Activated CD4-positive, alpha-beta T cell treated with anti-CD3 and anti-CD28 coated beads, Interleukin-2, amount 50 U/mL, for 24 hours (primary cell): ENCODE data around the gene TBC1D21.

Source experiments
- DNase-seq, 2 donors: peaks; one replicate each; pipeline ENCODE4 v3.0.0-alpha.2; 2020; ENCODE audit warnings: low read depth in 1 of 2, low spot score in 1 of 2

TBC1D21 gene

GRCh38 chr15:73888224-73889041 lies 15.1 kb downstream of the TBC1D21 start:
- DNase-seq: no peak

GRCh38 chr15:73889053-73889761 lies 15.8 kb downstream of the TBC1D21 start:
- DNase-seq: no peak

- no peak for DNase-seq
These were observed 16.4 kb downstream of the TBC1D21 start for GRCh38 chr15:73889762-73890124.

- DNase-seq: no peak
These were observed 18.3 kb downstream of the TBC1D21 start for GRCh38 chr15:73891328-73892315.

- no peak for DNase-seq
These were observed 19.3 kb downstream of the TBC1D21 start for GRCh38 chr15:73892446-73893226.

GRCh38 chr15:73894133-73894814 lies 20.9 kb downstream of the TBC1D21 start:
- DNase-seq: no peak

GRCh38 chr15:73897441-73898261 lies 24.3 kb downstream of the TBC1D21 start:
- DNase-seq: peak in 1 of 2 donors; percentile 19

GRCh38 chr15:73899197-73900094 lies 26.1 kb downstream of the TBC1D21 start:
- DNase-seq: no peak

GRCh38 chr15:73900095-73900712 lies 26.8 kb downstream of the TBC1D21 start:
- DNase-seq: no peak

GRCh38 chr15:73901126-73901810 lies 27.9 kb downstream of the TBC1D21 start:
- DNase-seq: no peak

GRCh38 chr15:73902121-73903020 lies 29.0 kb downstream of the TBC1D21 start:
- no peak for DNase-seq

- no peak for DNase-seq
These were observed 30.9 kb downstream of the TBC1D21 start for GRCh38 chr15:73904026-73904815.

- no peak for DNase-seq
These were observed 32.0 kb downstream of the TBC1D21 start for GRCh38 chr15:73905225-73905827.

- no peak for DNase-seq
These were observed 33.1 kb downstream of the TBC1D21 start for GRCh38 chr15:73906346-73907034.
